ENCODE results near the gene GRIP2.

DNA sequence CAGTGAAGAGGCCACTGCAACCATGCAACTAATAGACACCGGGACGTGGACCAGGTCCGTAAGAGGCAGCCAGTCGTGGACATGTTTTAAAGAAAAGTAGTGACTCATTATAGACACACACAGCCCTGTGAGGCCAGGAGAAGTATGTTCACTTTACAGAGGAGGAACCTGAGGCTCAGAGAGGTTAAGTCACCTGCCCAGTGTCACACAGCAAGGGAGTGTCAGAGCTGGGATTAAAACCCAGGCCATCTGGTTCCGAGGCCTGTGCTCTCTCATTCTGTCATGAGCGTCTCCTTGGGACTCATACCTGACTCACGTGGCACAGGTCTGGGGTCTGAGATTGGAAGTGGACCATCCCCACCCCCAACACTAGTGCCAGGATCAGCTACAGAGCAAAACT lies 28.1 kb upstream of the GRIP2 start:
- TF ChIP-seq, protein P1, sequence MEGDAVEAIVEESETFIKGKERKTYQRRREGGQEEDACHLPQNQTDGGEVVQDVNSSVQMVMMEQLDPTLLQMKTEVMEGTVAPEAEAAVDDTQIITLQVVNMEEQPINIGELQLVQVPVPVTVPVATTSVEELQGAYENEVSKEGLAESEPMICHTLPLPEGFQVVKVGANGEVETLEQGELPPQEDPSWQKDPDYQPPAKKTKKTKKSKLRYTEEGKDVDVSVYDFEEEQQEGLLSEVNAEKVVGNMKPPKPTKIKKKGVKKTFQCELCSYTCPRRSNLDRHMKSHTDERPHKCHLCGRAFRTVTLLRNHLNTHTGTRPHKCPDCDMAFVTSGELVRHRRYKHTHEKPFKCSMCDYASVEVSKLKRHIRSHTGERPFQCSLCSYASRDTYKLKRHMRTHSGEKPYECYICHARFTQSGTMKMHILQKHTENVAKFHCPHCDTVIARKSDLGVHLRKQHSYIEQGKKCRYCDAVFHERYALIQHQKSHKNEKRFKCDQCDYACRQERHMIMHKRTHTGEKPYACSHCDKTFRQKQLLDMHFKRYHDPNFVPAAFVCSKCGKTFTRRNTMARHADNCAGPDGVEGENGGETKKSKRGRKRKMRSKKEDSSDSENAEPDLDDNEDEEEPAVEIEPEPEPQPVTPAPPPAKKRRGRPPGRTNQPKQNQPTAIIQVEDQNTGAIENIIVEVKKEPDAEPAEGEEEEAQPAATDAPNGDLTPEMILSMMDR (IDR thresholded peaks at IDR 0.05; ENCODE audit: insufficient read depth, low read length, poor library complexity, severe bottlenecking) = no peak
- no peak for TF ChIP-seq EZH2phosphoT487 (conservative IDR thresholded peaks at IDR 0.05; ENCODE audit: low read length)

Data from SU-DHL-6 (cell line).